GM19351 (cell line): ENCODE measurements around the gene NOP53.
A peak's percentile ranks its signal among the peaks of the same experiment; 100 is the strongest.
"Not testable (repeated sequence)": the region's sequence is repeated elsewhere in the genome, so short reads cannot be mapped to it uniquely, and the experiment has no call there.

Experiments
- ATAC-seq: cut with Tn5 transposase; IDR thresholded peaks from one replicate; pipeline ENCODE4 v1.9.1; 2021; ENCODE audit warnings: mild to moderate bottlenecking, moderate library complexity; ENCODE audit not compliant: unreplicated experiment

The NOP53 gene

GRCh38 chr19:47745010-47745901 lies at the start of gene NOP53:
Gene NOP53 (plus strand): TSS chr19:47745546. CDS start chr19:47745560, 14 bp downstream.
- ATAC-seq = peak; percentile 62

- ATAC-seq = no peak
Measured at GRCh38 chr19:47696635-47697034, 48.7 kb upstream of the NOP53 start.

GRCh38 chr19:47697863-47698609 lies 47.3 kb upstream of the NOP53 start:
- ATAC-seq = no peak

- no peak for ATAC-seq
Measured at GRCh38 chr19:47698631-47699359, 46.6 kb upstream of the NOP53 start.

- no peak for ATAC-seq
Measured at GRCh38 chr19:47699360-47699917, 45.9 kb upstream of the NOP53 start.

GRCh38 chr19:47700934-47701716 lies 44.2 kb upstream of the NOP53 start:
- no peak for ATAC-seq

- ATAC-seq = no peak
Measured at GRCh38 chr19:47701717-47702552, 43.4 kb upstream of the NOP53 start.

GRCh38 chr19:47702671-47703070 lies 42.7 kb upstream of the NOP53 start:
- no peak for ATAC-seq

- ATAC-seq = no peak
Measured at GRCh38 chr19:47703301-47703700, 42.0 kb upstream of the NOP53 start.

- ATAC-seq = no peak
Measured at GRCh38 chr19:47704024-47704423, 41.3 kb upstream of the NOP53 start.

- ATAC-seq = no peak
Measured at GRCh38 chr19:47704656-47705055, 40.7 kb upstream of the NOP53 start.

- ATAC-seq = no peak
Measured at GRCh38 chr19:47707135-47707925, 38.0 kb upstream of the NOP53 start.

- ATAC-seq = no peak
Measured at GRCh38 chr19:47711652-47712242, 33.6 kb upstream of the NOP53 start.

- ATAC-seq = no peak
Measured at GRCh38 chr19:47713046-47714021, 32.0 kb upstream of the NOP53 start, which contains the start of gene EHD2. Gene EHD2 (plus strand): TSS chr19:47713422. CDS start chr19:47716613, 3,191 bp downstream.

- no peak for ATAC-seq
Measured at GRCh38 chr19:47714339-47714738, 31.0 kb upstream of the NOP53 start.

- not testable (repeated sequence) for ATAC-seq
Measured at GRCh38 chr19:47714855-47715254, 30.5 kb upstream of the NOP53 start.
